GM19043 (cell line): ENCODE measurements around the gene DEFB112.

Experiments used
- ATAC-seq: cut with Tn5 transposase; IDR thresholded peaks from one replicate; pipeline ENCODE4 v1.9.1; 2021; ENCODE audit warnings: low read depth; ENCODE audit not compliant: unreplicated experiment

Gene DEFB112

DNA sequence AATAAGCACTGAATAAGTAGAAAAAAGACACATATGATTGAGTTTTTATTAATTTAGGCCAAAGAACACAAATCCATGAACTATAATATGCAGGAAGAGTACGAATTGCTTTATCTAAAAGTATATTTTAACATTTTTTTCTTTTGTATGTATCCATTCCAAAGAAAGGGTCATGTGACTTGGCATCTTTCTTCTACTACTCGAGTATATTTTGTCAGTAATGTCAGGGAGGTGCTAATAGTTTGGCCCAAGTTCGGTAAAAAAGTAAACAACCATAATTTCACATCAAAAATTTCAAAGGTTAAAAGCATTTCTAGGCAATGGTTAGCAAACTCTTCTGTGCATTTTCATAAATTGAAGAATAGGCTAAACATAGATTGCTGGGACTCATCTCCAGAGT, 46.6 kb downstream of the DEFB112 start:
- ATAC-seq = no peak

DNA sequence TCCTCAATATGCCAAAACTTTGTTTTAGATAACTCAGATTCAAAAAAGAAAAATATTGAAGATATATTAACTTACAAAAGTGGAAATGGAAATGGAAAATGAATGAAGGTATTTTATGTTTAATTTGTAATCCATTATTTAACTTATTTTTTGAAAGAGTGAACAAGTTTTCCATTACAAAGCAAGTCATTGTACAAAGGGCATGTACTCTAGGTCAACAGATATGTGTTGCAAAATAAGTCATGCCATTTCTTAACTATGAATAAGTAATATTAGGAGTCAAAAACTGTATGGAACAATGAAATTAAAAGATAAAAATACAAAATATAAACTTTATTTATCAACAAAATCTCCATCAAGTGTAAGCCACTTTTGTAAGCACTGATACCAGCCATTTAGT, 54.5 kb downstream of the DEFB112 start:
- ATAC-seq = no peak
